ENCODE results near the gene LSM14A.
A peak's percentile ranks its signal among the peaks of the same experiment; 100 is the strongest.

Gene LSM14A

GRCh38 chr19:34180273-34180672 is 8.0 kb downstream of the LSM14A start:
- Histone ChIP-seq H3K4me2 (ENCODE audit: low read depth, low read length, poor library complexity, severe bottlenecking) (peak overlapping the region; percentile 97), H3K36me3 (ENCODE audit: insufficient read depth, low read length) (peaks cover 10% of the 10 kb centered on the region), H3K4me1 (ENCODE audit: insufficient read depth, low read length, poor library complexity, severe bottlenecking) (peaks cover 58% of the 10 kb centered on the region), H3K9me2 (replicated peaks; ENCODE audit: low read depth, low read length) (no peaks in the 10 kb centered on the region), H3K9me3 (ENCODE audit: insufficient read depth, low read depth, low read length) (no peaks in the 10 kb centered on the region), H4K20me1 (ENCODE audit: insufficient read depth, low read length, poor library complexity, severe bottlenecking) (peaks cover 98% of the 10 kb centered on the region), H3K9ac (ENCODE audit: low read depth, low read length, poor library complexity, severe bottlenecking) (no peak overlapping the region), H3F3A (ENCODE audit: low read depth) (no peaks in the 10 kb centered on the region), H3K27me3 (ENCODE audit: insufficient read depth, low read length, poor library complexity, severe bottlenecking) (no peaks in the 10 kb centered on the region), H3K79me2 (ENCODE audit: insufficient read depth, low read length) (peaks cover 100% of the 10 kb centered on the region), H2AFZ (ENCODE audit: low read length) (no peak overlapping the region), H3K4me3 (ENCODE audit: low read length, poor library complexity, severe bottlenecking) (peak overlapping the region; percentile 11)
- TF ChIP-seq CTCF (conservative IDR thresholded peaks at IDR 0.05; ENCODE audit: low read length) = no peak

GRCh38 chr19:34180709-34181108 is 8.4 kb downstream of the LSM14A start:
- H3K27me3 ChIP-seq (ENCODE audit: insufficient read depth, low read length, poor library complexity, severe bottlenecking) = no peaks in the 10 kb centered on the region
- no peaks in the 10 kb centered on the region for H3K9me3 ChIP-seq (ENCODE audit: insufficient read depth, low read depth, low read length)
- H2AFZ ChIP-seq (ENCODE audit: low read length) = no peak overlapping the region
- H3K9ac ChIP-seq (ENCODE audit: low read depth, low read length, poor library complexity, severe bottlenecking) = no peak overlapping the region
- no peaks in the 10 kb centered on the region for H3K9me2 ChIP-seq (replicated peaks; ENCODE audit: low read depth, low read length)
- H3K4me3 ChIP-seq (ENCODE audit: low read length, poor library complexity, severe bottlenecking) = no peak overlapping the region
- H4K20me1 ChIP-seq (ENCODE audit: insufficient read depth, low read length, poor library complexity, severe bottlenecking) = peaks cover 98% of the 10 kb centered on the region
- H3K4me1 ChIP-seq (ENCODE audit: insufficient read depth, low read length, poor library complexity, severe bottlenecking) = peaks cover 59% of the 10 kb centered on the region
- peak overlapping the region; percentile 97 for H3K4me2 ChIP-seq (ENCODE audit: low read depth, low read length, poor library complexity, severe bottlenecking)
- TF ChIP-seq CTCF (conservative IDR thresholded peaks at IDR 0.05; ENCODE audit: low read length) (no peak), EZH2phosphoT487 (IDR thresholded peaks at IDR 0.05; ENCODE audit: borderline replicate concordance) (no peak)
- peaks cover 10% of the 10 kb centered on the region for H3K36me3 ChIP-seq (ENCODE audit: insufficient read depth, low read length)
- peaks cover 100% of the 10 kb centered on the region for H3K79me2 ChIP-seq (ENCODE audit: insufficient read depth, low read length)
- H3F3A ChIP-seq (ENCODE audit: low read depth) = no peaks in the 10 kb centered on the region

- H2AFZ ChIP-seq (ENCODE audit: low read length) = no peak overlapping the region
Observed at GRCh38 chr19:34181111-34181864, 9.0 kb downstream of the LSM14A start.

More at GRCh38 chr19:34181111-34181864, 9.0 kb downstream of the LSM14A start:
- no peak overlapping the region for H3K9ac ChIP-seq (ENCODE audit: low read depth, low read length, poor library complexity, severe bottlenecking)
- H3K27me3 ChIP-seq (ENCODE audit: insufficient read depth, low read length, poor library complexity, severe bottlenecking) = no peaks in the 10 kb centered on the region
- H3K9me3 ChIP-seq (ENCODE audit: insufficient read depth, low read depth, low read length) = no peaks in the 10 kb centered on the region
- TF ChIP-seq EZH2phosphoT487 (IDR thresholded peaks at IDR 0.05; ENCODE audit: borderline replicate concordance) (no peak), CTCF (conservative IDR thresholded peaks at IDR 0.05; ENCODE audit: low read length) (no peak)
- H3K4me3 ChIP-seq (ENCODE audit: low read length, poor library complexity, severe bottlenecking) = no peak overlapping the region
- peaks cover 64% of the 10 kb centered on the region for H3K4me1 ChIP-seq (ENCODE audit: insufficient read depth, low read length, poor library complexity, severe bottlenecking)
- peak overlapping the region; percentile 97 for H3K4me2 ChIP-seq (ENCODE audit: low read depth, low read length, poor library complexity, severe bottlenecking)
- no peaks in the 10 kb centered on the region for H3K9me2 ChIP-seq (replicated peaks; ENCODE audit: low read depth, low read length)
- peaks cover 98% of the 10 kb centered on the region for H4K20me1 ChIP-seq (ENCODE audit: insufficient read depth, low read length, poor library complexity, severe bottlenecking)
- H3F3A ChIP-seq (ENCODE audit: low read depth) = no peaks in the 10 kb centered on the region
- peaks cover 10% of the 10 kb centered on the region for H3K36me3 ChIP-seq (ENCODE audit: insufficient read depth, low read length)
- H3K79me2 ChIP-seq (ENCODE audit: insufficient read depth, low read length) = peaks cover 100% of the 10 kb centered on the region
